HG03354 (cell line): ENCODE results near the gene ARIH1.

Experiments used
- ATAC-seq: cut with Tn5 transposase; IDR thresholded peaks from one replicate; pipeline ENCODE4 v1.9.1; 2021; ENCODE audit warnings: mild to moderate bottlenecking; ENCODE audit not compliant: unreplicated experiment, poor library complexity, severe bottlenecking

ARIH1 gene

DNA sequence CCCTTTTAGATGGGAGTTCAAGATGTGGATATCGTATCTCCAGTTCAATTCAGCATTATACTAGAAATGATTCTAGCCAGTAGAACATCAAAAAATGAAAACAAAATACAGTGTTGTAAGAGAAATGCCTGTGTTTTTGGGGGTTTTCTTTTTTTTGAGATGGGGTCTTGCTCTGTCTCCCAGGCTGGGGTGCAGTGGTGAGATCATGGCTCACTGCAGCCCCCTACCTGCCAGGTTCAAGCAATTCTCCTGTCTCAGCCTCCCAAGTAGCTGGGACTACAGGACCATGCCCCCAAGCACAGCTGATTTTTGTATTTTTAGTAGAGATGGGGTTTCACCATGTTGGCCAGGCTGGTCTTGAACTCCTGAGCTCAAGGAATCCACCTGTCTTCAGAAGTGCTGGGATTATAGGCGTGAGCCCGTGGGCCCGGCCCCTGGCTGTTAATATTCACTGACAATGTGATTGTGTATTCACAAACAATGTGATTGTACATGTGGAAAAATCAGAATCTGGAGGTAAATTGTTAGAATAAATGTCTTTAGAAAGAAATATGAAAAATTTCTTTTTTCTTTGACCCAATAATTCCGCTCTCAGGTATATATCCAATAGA lies 59.0 kb downstream of the ARIH1 start:
- no peak for ATAC-seq

DNA sequence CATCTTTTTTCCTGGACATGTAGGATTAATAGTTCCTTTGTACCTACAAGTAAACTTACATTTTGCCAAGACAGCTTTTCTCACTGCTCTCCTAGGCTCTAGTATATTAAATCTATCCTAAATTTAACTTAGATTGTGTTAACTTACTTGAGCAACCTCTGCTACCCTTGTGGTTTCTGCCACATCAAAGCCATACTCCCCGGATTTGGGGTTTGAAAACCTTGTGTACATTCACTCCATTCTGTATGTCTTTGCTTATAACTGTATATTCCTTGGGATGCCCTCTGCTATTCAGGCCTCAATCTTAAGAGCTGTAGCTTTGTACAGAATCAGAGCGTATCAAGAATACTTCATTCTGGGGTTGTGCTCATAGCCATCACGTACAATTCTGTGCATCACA lies 60.4 kb downstream of the ARIH1 start:
- ATAC-seq: no peak

DNA sequence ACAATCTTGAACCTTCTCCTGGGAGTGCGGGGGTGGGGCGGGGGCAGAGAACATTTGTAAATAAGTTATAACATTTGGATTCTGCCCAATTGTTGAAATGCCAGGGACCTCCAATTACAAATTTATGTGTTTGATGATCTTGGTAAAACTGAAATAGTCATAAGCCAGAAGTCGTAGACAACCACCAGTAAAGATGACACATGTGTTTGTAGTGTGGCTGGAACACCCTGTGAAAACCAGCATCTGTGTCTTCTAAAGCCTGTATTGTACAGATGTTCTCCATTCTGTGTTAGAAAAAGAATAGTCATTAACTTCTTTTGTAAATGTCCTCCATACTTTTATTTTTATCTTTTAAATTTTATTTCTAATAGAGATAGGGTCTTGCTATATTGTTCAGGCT lies 61.8 kb downstream of the ARIH1 start:
- ATAC-seq: no peak

DNA sequence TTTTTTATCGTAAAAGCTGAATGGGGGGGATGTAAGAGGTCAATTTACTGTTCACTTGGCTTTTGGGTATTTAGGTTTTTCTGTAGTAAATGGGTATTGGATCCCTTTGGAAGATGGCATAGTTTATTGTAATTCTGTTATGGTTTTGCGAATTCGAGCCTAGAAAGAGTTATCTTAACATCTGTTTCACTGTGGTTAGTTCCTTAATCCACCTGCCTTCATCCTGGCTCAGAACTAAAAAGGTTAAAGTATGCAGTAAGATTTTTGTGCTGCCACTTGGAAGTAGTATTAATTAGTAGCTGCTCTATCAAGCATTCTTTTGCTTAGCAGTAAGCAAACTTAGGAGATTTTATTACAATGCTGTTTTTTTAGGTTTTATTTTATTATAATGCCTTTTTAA lies 62.4 kb downstream of the ARIH1 start:
- no peak for ATAC-seq

DNA sequence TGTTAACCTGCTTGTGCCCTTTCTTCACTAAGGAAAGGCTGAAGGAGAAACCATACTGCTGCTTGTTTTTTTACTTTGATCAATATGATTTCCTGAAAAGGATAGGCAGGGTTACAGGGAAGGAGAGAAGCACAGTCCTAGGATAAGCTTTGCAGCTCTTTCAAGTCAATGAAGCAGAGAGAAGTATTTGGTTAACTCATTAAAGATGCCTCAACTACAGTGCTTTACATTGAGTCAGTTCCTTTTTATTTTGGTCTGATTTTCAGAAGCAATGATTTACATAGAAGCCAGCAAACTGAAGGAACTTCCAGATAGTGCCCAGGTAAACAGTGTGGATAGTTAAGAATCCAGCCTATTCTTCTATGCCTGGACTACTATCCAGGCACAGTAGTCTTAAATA lies 64.8 kb downstream of the ARIH1 start:
- no peak for ATAC-seq

DNA sequence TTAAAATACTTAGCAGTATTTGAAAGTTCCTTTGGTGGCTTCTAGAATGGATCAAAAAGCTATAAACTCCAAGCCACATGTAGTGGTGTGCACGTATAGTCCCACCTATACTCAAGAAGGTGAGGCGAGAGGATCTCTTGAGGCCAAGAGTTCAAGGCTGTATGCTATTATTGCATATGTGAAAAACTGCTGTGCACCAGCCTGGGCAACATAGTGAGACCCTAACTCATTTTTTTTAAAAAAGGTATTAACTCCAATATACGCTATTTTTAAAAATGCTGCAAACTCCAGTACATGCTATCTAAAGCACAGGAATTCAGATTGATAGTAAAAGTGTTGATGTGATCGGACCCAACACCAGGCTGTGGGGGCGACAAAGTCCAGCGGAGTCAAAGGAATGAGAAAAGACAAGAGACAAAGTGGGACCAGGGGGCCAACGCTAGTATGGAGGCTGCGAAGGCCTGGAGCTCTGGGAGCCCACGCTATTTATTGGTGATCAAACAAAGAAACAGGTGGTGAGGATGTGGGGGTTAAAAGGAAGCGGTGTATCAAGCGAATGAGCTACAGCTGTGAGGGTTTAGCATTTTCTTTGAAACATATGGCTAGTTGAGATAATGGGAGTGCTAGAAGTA lies 66.6 kb downstream of the ARIH1 start:
- ATAC-seq: no peak

DNA sequence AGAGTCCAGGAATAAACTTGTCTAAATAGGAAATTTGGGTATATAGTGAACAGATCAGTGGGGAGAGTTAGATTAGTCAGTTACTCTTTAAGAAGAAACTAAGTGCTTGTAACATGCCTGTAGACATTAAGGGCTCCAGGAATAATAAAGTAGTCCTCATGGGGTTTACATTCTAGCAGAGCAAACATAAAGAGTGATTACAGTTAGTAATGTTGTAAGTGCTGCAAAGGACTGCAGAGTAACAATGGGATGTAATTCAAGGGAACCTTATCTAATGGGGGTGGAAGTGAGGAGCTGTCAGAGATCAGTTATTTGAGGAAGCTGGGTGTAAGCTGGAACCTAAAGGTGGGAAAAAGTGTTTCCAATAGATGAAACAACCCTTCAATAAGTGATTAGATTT lies 67.5 kb downstream of the ARIH1 start:
- no peak for ATAC-seq

DNA sequence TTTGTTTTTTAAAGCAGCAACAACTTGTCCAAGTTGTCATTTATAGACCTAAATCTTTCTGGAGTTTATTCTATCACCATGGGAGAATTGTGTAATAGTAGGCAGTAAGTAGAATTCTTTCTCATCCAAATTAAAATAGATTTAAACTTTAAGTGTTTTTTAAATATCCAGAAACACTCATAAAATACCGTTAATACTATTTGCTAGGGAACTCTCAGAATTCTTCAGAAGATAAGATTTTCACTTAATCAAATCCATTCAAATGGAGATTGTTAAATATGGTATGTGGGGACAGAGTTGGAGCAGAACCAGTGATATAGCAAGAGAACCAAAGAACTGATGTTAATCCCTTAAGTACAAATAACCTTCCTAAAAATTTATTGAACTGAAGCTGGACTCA lies 71.0 kb downstream of the ARIH1 start:
- ATAC-seq: no peak

DNA sequence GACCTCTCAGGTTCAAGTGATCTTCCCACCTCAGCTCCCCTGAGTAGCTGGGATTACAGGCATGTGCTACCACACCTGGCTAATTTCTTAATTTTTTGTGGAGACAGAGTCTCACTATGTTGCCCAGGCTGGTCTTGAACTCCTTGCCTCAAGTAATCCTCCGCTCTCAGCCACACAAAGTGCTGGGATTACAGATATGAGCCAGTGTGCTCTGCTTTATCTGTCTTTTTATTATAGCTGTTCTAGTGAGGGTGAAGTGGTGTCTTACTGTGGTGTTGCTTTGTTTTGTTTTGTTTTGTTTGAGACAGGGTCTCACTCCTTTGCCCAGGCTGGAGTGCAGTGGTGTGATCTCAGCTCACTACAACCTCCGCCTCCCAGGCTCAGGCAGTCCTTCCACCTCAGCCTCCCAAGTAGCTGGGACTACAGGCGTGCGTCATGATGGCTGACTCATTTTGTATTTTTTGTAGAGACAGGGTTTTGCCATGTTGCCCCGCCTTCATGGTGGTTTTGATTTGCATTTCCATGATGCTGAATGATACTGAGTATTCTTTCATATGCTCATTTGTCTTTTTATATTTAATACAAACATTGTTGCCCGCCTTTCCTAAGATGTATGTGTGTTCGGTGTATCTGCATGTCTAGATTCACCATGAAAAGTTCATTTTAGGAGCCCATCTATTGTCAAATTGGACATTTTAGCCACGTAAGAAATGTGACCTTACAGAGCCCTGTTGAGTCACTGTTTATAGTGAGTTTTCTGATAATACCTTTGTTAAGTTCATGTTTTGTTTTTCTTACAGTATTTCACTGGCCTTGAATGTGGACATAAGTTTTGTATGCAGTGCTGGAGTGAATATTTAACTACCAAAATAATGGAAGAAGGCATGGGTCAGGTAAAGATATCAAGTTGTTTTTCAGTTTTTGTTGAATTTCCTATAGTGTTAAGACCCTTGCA lies 80.6 kb downstream of the ARIH1 start:
- no peak for ATAC-seq

DNA sequence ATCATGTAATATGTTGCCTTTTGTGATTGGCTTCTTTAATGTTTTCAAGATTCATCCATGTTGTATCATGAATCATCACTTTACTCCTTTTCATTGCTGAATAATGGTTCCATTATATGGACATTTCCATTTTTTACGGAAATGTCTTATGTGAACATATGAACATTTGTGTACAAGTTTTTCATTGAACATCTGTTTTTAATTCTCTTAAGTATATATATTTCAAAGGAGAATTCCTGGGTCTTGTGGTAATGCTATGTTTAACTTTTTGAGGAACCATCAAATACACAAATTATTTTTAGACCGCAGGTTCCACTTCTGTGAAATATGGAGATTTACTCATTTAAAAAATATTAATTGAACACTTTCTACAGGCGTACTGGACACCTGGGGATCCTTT lies 85.7 kb downstream of the ARIH1 start:
- no peak for ATAC-seq

DNA sequence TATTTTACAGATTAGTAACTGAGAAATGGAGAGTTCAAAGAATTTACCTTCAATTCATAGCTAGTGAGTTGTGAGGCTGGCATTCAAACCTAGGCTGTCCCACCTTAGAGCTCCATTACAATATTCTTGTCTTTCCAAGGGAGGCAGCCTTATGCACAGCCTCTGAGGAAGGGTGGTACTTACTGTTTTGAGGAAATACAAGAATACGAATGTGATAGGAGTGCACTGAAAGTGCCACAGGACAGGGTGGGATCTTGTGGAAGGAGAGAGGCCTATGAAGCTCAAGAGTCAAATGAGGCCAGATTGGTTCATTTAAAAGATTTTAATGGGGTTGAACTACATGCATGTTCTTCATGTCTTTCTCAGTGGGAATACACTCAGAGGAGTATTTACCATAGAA lies 86.3 kb downstream of the ARIH1 start:
- no peak for ATAC-seq

DNA sequence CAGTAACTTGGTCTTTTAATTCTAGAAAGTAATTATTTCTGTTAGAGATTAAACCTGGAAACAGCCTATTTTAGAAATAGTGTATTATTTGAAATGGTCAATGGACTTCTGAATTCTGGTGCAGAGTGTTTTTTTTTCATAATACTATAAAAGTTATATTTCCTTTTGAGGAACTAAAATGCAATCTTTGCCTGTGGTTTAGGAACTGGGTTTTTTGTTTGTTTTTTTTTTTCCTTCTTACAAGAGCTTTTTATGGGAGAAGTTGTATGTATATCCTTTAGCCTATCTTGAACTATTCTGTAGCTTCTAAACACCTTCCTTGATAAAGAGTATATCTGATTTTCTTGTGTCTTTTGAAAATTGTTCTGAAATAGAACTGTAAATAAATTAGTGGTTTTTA lies 88.3 kb downstream of the ARIH1 start:
- ATAC-seq: no peak

DNA sequence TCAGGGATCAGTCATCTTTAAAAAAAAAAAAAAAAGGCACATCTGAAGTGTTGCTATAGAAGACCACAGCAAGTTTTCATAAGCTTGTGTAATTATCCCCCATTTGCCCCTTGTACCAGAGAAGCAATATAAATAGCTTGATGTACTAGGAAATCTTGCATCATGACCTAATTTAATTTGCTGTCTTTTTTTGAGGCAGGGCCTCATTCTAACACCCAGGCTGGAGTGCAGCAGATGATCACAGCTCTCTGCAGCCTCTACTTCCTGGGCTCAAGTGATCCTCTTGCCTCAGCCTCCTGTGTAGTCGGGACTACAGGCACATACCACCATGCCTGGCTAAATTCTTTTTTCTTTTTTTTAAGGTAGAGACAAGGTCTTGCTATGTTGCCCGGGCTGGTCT lies 88.7 kb downstream of the ARIH1 start:
- ATAC-seq: no peak

DNA sequence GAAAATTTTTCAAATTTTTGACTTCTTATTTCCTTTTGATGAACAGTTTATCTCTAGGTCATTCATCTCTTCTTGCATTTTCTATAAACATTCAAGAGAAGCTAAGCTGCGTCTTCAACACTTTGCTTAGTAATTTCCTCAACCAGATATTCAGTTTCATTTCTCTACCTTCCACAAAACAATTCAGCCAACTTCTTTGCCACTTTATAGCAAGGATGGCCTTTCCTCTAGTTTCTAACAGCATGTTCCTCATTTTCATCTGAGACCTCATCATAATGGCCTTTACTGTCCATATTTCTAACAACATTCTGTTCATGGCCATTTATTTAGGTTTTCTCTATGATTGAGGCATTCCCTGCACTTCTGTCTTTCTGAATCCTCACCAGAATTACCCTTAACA lies 90.0 kb downstream of the ARIH1 start:
- ATAC-seq: no peak

DNA sequence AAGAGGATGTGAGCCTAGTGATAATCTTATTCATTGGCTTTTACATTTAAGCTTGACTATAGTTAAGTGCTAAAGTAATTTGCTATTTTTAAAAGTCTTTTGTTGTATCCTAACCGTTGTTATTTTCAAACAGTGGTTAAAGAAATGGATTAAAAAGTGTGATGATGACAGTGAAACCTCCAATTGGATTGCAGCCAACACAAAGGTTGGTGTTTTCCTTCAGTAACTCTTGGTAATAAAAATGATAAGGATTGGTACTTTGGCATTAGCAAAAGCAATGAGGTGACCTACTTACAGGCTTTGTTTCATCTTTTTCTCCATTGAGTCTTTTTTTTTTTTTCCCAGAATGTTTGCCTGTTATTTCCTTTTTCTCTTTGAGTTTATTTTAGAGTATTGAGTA lies 92.8 kb downstream of the ARIH1 start:
- no peak for ATAC-seq

DNA sequence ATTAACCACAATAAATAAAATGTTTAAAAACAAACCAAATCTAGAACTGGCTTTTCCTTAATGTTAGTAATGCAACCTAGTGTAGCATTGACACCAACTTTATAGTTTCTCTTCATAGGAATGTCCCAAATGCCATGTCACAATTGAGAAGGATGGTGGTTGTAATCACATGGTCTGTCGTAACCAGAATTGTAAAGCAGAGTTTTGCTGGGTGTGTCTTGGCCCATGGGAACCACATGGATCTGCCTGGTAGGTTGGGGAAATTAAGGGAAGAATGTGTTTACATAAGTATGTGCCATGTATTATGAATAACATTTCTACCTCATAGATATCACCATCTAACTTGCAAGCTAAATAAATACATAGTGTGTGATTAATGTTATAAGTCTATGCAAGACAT lies 95.9 kb downstream of the ARIH1 start:
- no peak for ATAC-seq

DNA sequence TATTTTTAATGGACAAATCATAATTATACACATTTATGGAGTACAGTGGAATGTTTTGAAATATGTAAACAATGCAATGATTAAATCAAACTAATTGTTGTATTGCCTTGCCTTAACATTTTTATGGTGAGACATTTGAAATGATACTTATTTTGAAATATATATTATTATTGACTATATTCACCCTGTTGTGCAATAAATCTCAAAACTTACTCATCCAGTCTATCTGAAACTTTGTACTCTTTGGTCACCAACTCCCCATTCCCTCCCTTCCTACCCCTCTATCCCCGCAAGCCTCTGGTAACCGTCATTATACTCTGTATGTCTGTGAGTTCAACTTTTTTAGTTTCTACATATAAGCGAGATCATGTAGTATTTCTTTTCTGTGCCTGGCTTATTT lies 105.7 kb downstream of the ARIH1 start:
- ATAC-seq: no peak

DNA sequence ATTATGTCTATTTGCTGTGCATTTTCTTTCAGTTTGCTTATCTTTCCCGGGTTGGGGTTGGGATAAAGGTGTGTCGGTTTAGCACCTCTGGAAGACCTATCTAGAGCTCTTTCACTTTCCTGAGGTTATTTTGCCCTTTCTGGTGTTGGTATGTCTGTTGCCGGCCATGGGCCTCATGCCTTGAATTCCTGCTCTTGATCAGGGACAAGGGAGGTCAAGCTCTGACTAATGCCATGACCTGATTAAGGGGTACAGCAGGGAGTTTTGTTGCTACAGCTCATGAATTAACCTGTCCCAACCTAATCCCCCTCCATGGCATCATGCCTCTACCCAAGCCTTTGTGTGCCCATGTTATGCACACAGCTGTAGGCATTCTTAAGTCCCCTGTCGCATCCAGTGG lies 109.9 kb downstream of the ARIH1 start:
- no peak for ATAC-seq

DNA sequence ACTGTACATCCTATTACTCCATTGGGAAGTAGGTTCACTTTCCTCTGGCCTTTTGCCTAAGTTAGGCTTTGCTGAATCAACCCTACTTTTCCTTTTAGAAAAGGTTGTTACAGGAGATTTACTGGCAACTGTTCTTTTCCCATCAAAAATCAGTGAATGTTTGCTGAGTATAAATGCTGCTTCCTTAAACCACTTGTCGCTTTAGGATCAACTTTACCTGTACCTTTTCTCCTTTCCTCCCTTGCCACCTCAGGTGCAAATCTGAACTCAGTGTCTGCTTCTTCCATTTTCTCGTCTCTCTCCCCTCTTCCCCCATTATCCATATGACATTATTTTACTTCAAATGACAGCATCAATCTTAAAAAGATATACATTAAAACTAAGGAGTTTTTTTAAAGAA lies 110.9 kb downstream of the ARIH1 start:
- no peak for ATAC-seq

DNA sequence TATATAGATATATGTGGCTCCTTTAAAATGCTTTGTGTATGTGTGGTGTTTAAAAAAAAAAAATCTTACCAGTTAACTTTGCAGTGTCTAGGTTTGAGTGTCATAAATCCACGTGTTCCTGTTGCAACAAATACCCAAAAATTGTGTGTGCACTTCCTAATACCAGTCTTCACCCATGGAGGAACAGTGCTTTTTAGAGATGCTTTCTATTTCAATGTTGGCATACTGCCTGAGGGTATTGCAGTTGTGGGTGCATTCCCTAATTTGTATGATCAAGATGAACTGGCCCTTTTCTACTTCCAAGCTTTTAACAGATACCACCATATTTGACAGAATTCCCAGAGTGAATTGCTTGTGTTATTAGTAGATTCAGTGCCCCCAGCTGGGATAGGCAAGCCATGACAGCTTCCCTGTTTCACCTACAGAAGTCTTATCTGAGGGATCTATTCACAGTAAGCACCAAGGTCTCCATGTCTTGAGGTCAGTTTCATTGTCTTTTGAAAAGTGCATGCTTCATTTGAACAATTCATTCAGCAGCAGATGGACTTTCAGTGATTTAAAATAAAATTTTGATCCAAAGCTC lies 111.4 kb downstream of the ARIH1 start:
- ATAC-seq: no peak

DNA sequence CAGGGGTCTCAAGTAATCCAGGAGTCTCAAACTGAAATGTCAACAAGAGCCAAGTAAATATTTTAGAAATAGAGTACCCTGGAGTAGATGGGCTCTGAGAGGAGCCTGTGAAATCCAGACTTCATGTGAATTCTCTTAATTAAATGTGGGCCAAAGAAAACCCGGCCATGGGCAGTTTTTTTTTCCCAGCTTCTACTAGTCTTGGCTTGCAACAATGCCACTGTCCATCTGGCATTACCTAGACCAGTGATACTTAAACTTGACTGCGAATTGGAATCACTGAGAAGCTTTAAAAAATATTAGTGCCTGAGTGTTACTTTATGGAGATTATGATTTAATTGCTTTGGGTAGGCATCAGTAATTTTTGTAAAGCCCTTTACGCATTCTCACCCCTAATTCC lies 114.0 kb downstream of the ARIH1 start:
- no peak for ATAC-seq
